GM18505 (cell line): ENCODE data around the gene TSEN54.

ENCODE experiments used
- ATAC-seq: cut with Tn5 transposase; IDR thresholded peaks from one replicate; pipeline ENCODE4 v1.9.1; 2021; ENCODE audit not compliant: unreplicated experiment
- POLR2A ChIP-seq: IDR thresholded peaks from 4 replicates; pipeline ENCODE4 v1.6.1; 2011; ENCODE audit warnings: borderline replicate concordance; ENCODE audit not compliant: insufficient read depth, insufficient read length; ENCODE audit errors: extremely low read depth

TSEN54 gene

GRCh38 chr17:75503976-75504346, 12.4 kb upstream of the TSEN54 start:
- no peak for TF ChIP-seq POLR2A
- ATAC-seq: no peak

- TF ChIP-seq POLR2A: no peak
- no peak for ATAC-seq
Observed at GRCh38 chr17:75504347-75505151, 11.8 kb upstream of the TSEN54 start.

GRCh38 chr17:75505152-75505409, 11.2 kb upstream of the TSEN54 start:
- TF ChIP-seq POLR2A: no peak
- no peak for ATAC-seq

GRCh38 chr17:75505640-75506039, 10.7 kb upstream of the TSEN54 start:
- TF ChIP-seq POLR2A: no peak
- ATAC-seq: no peak

- no peak for ATAC-seq
- no peak for TF ChIP-seq POLR2A
Observed at GRCh38 chr17:75506134-75506533, 10.2 kb upstream of the TSEN54 start.

- TF ChIP-seq POLR2A: no peak
- ATAC-seq: no peak
Observed at GRCh38 chr17:75506888-75507287, 9.4 kb upstream of the TSEN54 start.

- ATAC-seq: no peak
- TF ChIP-seq POLR2A: no peak
Observed at GRCh38 chr17:75507733-75508719, 8.3 kb upstream of the TSEN54 start.

GRCh38 chr17:75508931-75509361, 7.4 kb upstream of the TSEN54 start:
- ATAC-seq: no peak
- no peak for TF ChIP-seq POLR2A

- TF ChIP-seq POLR2A: no peak
- ATAC-seq: no peak
Observed at GRCh38 chr17:75509528-75510258, 6.6 kb upstream of the TSEN54 start.

GRCh38 chr17:75511270-75511609, 5.1 kb upstream of the TSEN54 start:
- no peak for ATAC-seq
- no peak for TF ChIP-seq POLR2A

GRCh38 chr17:75511610-75512575, 4.4 kb upstream of the TSEN54 start:
- no peak for TF ChIP-seq POLR2A
- no peak for ATAC-seq

- no peak for TF ChIP-seq POLR2A
- no peak for ATAC-seq
Observed at GRCh38 chr17:75512926-75513640, 3.2 kb upstream of the TSEN54 start.

- no peak for ATAC-seq
- TF ChIP-seq POLR2A: no peak
Observed at GRCh38 chr17:75513641-75514000, 2.7 kb upstream of the TSEN54 start.
